Measurements from ENCODE around the gene RP2.

Gene RP2

GRCh38 chrX:46840946-46841345 lies 4.1 kb downstream of the RP2 start:
- Histone ChIP-seq H2AFZ (ENCODE audit: low read length) (no peak overlapping the region), H3K27me3 (ENCODE audit: insufficient read depth, low read length) (no peaks in the 10 kb centered on the region), H3K9ac (ENCODE audit: low read length) (no peak overlapping the region), H3K79me2 (ENCODE audit: insufficient read depth, low read length) (peaks cover 73% of the 10 kb centered on the region), H4K20me1 (ENCODE audit: insufficient read depth, low read length) (no peaks in the 10 kb centered on the region), H3F3A (ENCODE audit: insufficient read depth, low read length) (no peaks in the 10 kb centered on the region), H3K9me3 (ENCODE audit: low read length) (no peaks in the 10 kb centered on the region), H3K9me2 (ENCODE audit: low read depth, low read length) (no peaks in the 10 kb centered on the region), H3K36me3 (ENCODE audit: insufficient read depth, low read length) (0 out of 2 replicates have a peak, but pooled peaks cover 4% of the 10 kb centered on the region), H3K4me2 (ENCODE audit: low read length) (peak overlapping the region; percentile 60; the same call in 1 of the 2 replicates), H3K4me3 (ENCODE audit: low read depth, low read length, poor library complexity, severe bottlenecking) (peak overlapping the region; percentile 29), H3K4me1 (ENCODE audit: insufficient read depth, low read length, severe bottlenecking) (peaks cover 39% of the 10 kb centered on the region), H3K27ac (ENCODE audit: low read depth, low read length, poor library complexity, severe bottlenecking) (peak overlapping the region; percentile 72)
- no peak for TF ChIP-seq CTCF (IDR thresholded peaks at IDR 0.05; ENCODE audit: low read length)
- no peak for TF ChIP-seq EZH2 (IDR thresholded peaks at IDR 0.05; ENCODE audit: borderline replicate concordance, low read length)

- TF ChIP-seq CTCF (IDR thresholded peaks at IDR 0.05; ENCODE audit: low read length), result no peak
- TF ChIP-seq EZH2 (IDR thresholded peaks at IDR 0.05; ENCODE audit: borderline replicate concordance, low read length), result no peak
- H2AFZ ChIP-seq (ENCODE audit: low read length), result no peak overlapping the region
- H3K36me3 ChIP-seq (ENCODE audit: insufficient read depth, low read length), result 0 out of 2 replicates have a peak, but pooled peaks cover 4% of the 10 kb centered on the region
- peaks cover 77% of the 10 kb centered on the region for H3K79me2 ChIP-seq (ENCODE audit: insufficient read depth, low read length)
- peak overlapping the region; percentile 60; the same call in 1 of the 2 replicates for H3K4me2 ChIP-seq (ENCODE audit: low read length)
- H3F3A ChIP-seq (ENCODE audit: insufficient read depth, low read length), result no peaks in the 10 kb centered on the region
- no peaks in the 10 kb centered on the region for H3K9me2 ChIP-seq (ENCODE audit: low read depth, low read length)
- H3K27ac ChIP-seq (ENCODE audit: low read depth, low read length, poor library complexity, severe bottlenecking), result peak overlapping the region; percentile 72
- peak overlapping the region; percentile 29 for H3K4me3 ChIP-seq (ENCODE audit: low read depth, low read length, poor library complexity, severe bottlenecking)
- no peaks in the 10 kb centered on the region for H4K20me1 ChIP-seq (ENCODE audit: insufficient read depth, low read length)
- H3K9ac ChIP-seq (ENCODE audit: low read length), result no peak overlapping the region
- H3K27me3 ChIP-seq (ENCODE audit: insufficient read depth, low read length), result no peaks in the 10 kb centered on the region
- peaks cover 36% of the 10 kb centered on the region for H3K4me1 ChIP-seq (ENCODE audit: insufficient read depth, low read length, severe bottlenecking)
- H3K9me3 ChIP-seq (ENCODE audit: low read length), result no peaks in the 10 kb centered on the region
Observed at GRCh38 chrX:46841346-46841745, 4.5 kb downstream of the RP2 start.

GRCh38 chrX:46844913-46845312 lies 8.1 kb downstream of the RP2 start:
- no peak overlapping the region for H3K4me3 ChIP-seq (ENCODE audit: low read depth, low read length, poor library complexity, severe bottlenecking)
- H3K79me2 ChIP-seq (ENCODE audit: insufficient read depth, low read length), result peaks cover 63% of the 10 kb centered on the region
- no peaks in the 10 kb centered on the region for H3K27me3 ChIP-seq (ENCODE audit: insufficient read depth, low read length)
- H3K4me1 ChIP-seq (ENCODE audit: insufficient read depth, low read length, severe bottlenecking), result peaks cover 17% of the 10 kb centered on the region
- H3K9me3 ChIP-seq (ENCODE audit: low read length), result no peaks in the 10 kb centered on the region
- peaks cover 4% of the 10 kb centered on the region; the same call in 1 of the 2 replicates for H3K36me3 ChIP-seq (ENCODE audit: insufficient read depth, low read length)
- H3K27ac ChIP-seq (ENCODE audit: low read depth, low read length, poor library complexity, severe bottlenecking), result no peak overlapping the region
- no peaks in the 10 kb centered on the region for H3K9me2 ChIP-seq (ENCODE audit: low read depth, low read length)
- H3K9ac ChIP-seq (ENCODE audit: low read length), result no peak overlapping the region
- TF ChIP-seq CTCF (IDR thresholded peaks at IDR 0.05; ENCODE audit: low read length), result no peak
- TF ChIP-seq EZH2 (IDR thresholded peaks at IDR 0.05; ENCODE audit: borderline replicate concordance, low read length), result no peak
- H4K20me1 ChIP-seq (ENCODE audit: insufficient read depth, low read length), result no peaks in the 10 kb centered on the region
- no peak overlapping the region for H2AFZ ChIP-seq (ENCODE audit: low read length)
- H3K4me2 ChIP-seq (ENCODE audit: low read length), result no peak overlapping the region
- no peaks in the 10 kb centered on the region for H3F3A ChIP-seq (ENCODE audit: insufficient read depth, low read length)

All from OCI-LY1 (cell line).